ENCODE data around the gene FAAP24. TPM values are rescaled to one million over a fixed set of nuclear protein-coding genes. Genes with fewer than 3 reads are reported as not detected.
A peak's percentile ranks its signal among the peaks of the same experiment; 100 is the strongest.
"Not testable (repeated sequence)": the region's sequence is repeated elsewhere in the genome, so short reads cannot be mapped to it uniquely, and the experiment has no call there.

Gene FAAP24
- total and polyA plus RNA-seq, 2 of the 13 experiments (the other 11 are each of a cell fraction or from before 2014, with no cell fraction given) = 2.3 to 6.0 TPM

- in situ Hi-C loops (cut with HindIII; ENCODE audit: extremely low pct_ligation_motif_present, low pct_unique_long_range_greater_than_20kb) = no loop called here
- 97% methylated on average over 4 of the region's 4 CpGs for WGBS (ENCODE audit: low lambda C conversion rate)
- peaks cover 11 to 40% of the 10 kb centered on the region in 2 experiments for H3K36me3 ChIP-seq (replicated peaks in 1 of 2; ENCODE audit: control insufficient read depth in 1 of 2, insufficient read depth in 2 of 2, low read length in 2 of 2)
- intact Hi-C loops (cut with micrococcal nuclease; ENCODE audit: unreplicated experiment) = no loop called here
- POLR2A ChIA-PET = no interaction called here
- no peak for DNase-seq (ENCODE audit: low spot score)
- H3K27ac ChIP-seq (ENCODE audit: extremely low read length, insufficient read depth, low read length) = no peak overlapping the region
- no peak for ATAC-seq
- H3K4me2 ChIP-seq (ENCODE audit: low read depth, low read length) = no peak overlapping the region
- H4K20me1 ChIP-seq (ENCODE audit: insufficient read depth, low read length) = no peaks in the 10 kb centered on the region
- H3K9me3 ChIP-seq (ENCODE audit: low read length) = no peaks in the 10 kb centered on the region
- H3K9ac ChIP-seq (ENCODE audit: insufficient read depth, low read depth, low read length) = no peak overlapping the region
- FAIRE-seq = no peak
- H2AFZ ChIP-seq (ENCODE audit: low read length) = no peak overlapping the region
- no peaks in the 10 kb centered on the region for H3K27me3 ChIP-seq (ENCODE audit: control insufficient read depth in 1 of 2, insufficient read depth in 2 of 2, low read length in 2 of 2)
- TF ChIP-seq SUZ12 (IDR thresholded peaks at IDR 0.05; ENCODE audit: low read depth, low read length) (no peak), LCORL (IDR thresholded peaks at IDR 0.05) (no peak), LCORL (CRISPR knock-in tag; IDR thresholded peaks at IDR 0.05) (no peak), SRSF9 (IDR thresholded peaks at IDR 0.05; ENCODE audit: borderline replicate concordance, insufficient read depth, low read depth, low read length, poor library complexity, severe bottlenecking) (no peak), ZNF629 (CRISPR knock-in tag; conservative IDR thresholded peaks at IDR 0.05) (no peak), MTERF4 (CRISPR knock-in tag; IDR thresholded peaks at IDR 0.05) (no peak), ZNF24 (IDR thresholded peaks at IDR 0.05) (no peak), ZNF317 (CRISPR knock-in tag; IDR thresholded peaks at IDR 0.05) (no peak), ZBTB37 (CRISPR knock-in tag; IDR thresholded peaks at IDR 0.05) (no peak), IKZF5 (CRISPR knock-in tag; IDR thresholded peaks at IDR 0.05) (no peak), FOXC1 (CRISPR knock-in tag; IDR thresholded peaks at IDR 0.05; ENCODE audit: borderline replicate concordance) (no peak), MTF1 (CRISPR knock-in tag; IDR thresholded peaks at IDR 0.05) (no peak)
- CTCF ChIA-PET (ENCODE audit: low intra/inter-chr PET ratio, low total read pairs) = no interaction called here
- no peaks in the 10 kb centered on the region for H3K79me2 ChIP-seq (ENCODE audit: insufficient read depth, low read length)
- no peaks in the 10 kb centered on the region for H3K4me1 ChIP-seq (ENCODE audit: insufficient read depth, low read length)
- H3K4me3 ChIP-seq (replicated peaks in 1 of 3; ENCODE audit: insufficient read depth in 1 of 3, low read depth in 2 of 3, low read length in 3 of 3) = no peak overlapping the region
- no TSS peak for BruUV-seq (replicated peaks)
Observed at GRCh38 chr19:33008738-33009137, 36.7 kb downstream of the FAAP24 start.

GRCh38 chr19:33010891-33011290 lies 38.8 kb downstream of the FAAP24 start:
- H3K9me3 ChIP-seq (ENCODE audit: low read length); H3K4me2 ChIP-seq (ENCODE audit: low read depth, low read length); H3K27ac ChIP-seq (ENCODE audit: extremely low read length, insufficient read depth, low read length); H2AFZ ChIP-seq (ENCODE audit: low read length); POLR2A ChIA-PET; H3K79me2 ChIP-seq (ENCODE audit: insufficient read depth, low read length); in situ Hi-C loops (cut with HindIII; ENCODE audit: extremely low pct_ligation_motif_present, low pct_unique_long_range_greater_than_20kb); H3K4me3 ChIP-seq (replicated peaks in 1 of 3; ENCODE audit: insufficient read depth in 1 of 3, low read depth in 2 of 3, low read length in 3 of 3); H3K27me3 ChIP-seq (ENCODE audit: control insufficient read depth in 1 of 2, insufficient read depth in 2 of 2, low read length in 2 of 2); H3K4me1 ChIP-seq (ENCODE audit: insufficient read depth, low read length); DNase-seq (ENCODE audit: low spot score); FAIRE-seq; ATAC-seq; CTCF ChIA-PET (ENCODE audit: low intra/inter-chr PET ratio, low total read pairs); H4K20me1 ChIP-seq (ENCODE audit: insufficient read depth, low read length); intact Hi-C loops (cut with micrococcal nuclease; ENCODE audit: unreplicated experiment); H3K9ac ChIP-seq (ENCODE audit: insufficient read depth, low read depth, low read length): not testable (repeated sequence)
- H3K36me3 ChIP-seq (replicated peaks in 1 of 2; ENCODE audit: control insufficient read depth in 1 of 2, insufficient read depth in 2 of 2, low read length in 2 of 2) = peaks cover 9 to 44% of the 10 kb centered on the region in 2 experiments
- TSS peak; percentile 27 for BruUV-seq (replicated peaks)
- WGBS (ENCODE audit: low lambda C conversion rate) = 91% methylated on average over 3 of the region's 4 CpGs

Measured in HepG2 (cell line).